Neural cell (in vitro differentiated cells): ENCODE data around the gene NEDD1. TPM values are rescaled to one million over a fixed set of nuclear protein-coding genes. Genes with fewer than 3 reads are reported as not detected.

Experiments
- H2AFZ ChIP-seq: fragments of 200-600, 300-800 bp; sonication (generic), shearing (Covaris generic); 2 replicates; pipeline ENCODE4 v1.6.0; 2014; ENCODE audit warnings: low read depth, mild to moderate bottlenecking, antibody characterized with exemption, low read length, moderate library complexity
- H3F3A ChIP-seq: fragments of 200-600 bp; shearing (Covaris generic); 2 replicates; pipeline ENCODE4 v1.6.1; 2016; ENCODE audit warnings: mild to moderate bottlenecking, moderate library complexity, mixed read lengths, antibody characterized with exemption, low read length; ENCODE audit not compliant: insufficient read depth, poor library complexity, severe bottlenecking
- H3K27ac ChIP-seq: fragments of 200-600, 300-800 bp; sonication (generic), shearing (Covaris generic); 2 replicates; pipeline ENCODE4 v1.5.1; 2014; ENCODE audit warnings: mild to moderate bottlenecking, low read length, moderate library complexity
- H3K27me3 ChIP-seq: fragments of 300-800, 200-600 bp; sonication (generic), shearing (Covaris generic); 2 replicates; pipeline ENCODE4 v1.6.0; 2014; ENCODE audit warnings: mild to moderate bottlenecking, low read depth, low read length, moderate library complexity; ENCODE audit not compliant: insufficient read depth
- H3K36me3 ChIP-seq: fragments of 300-800, 200-600 bp; sonication (generic), shearing (Covaris generic); 2 replicates; pipeline ENCODE4 v1.5.1; 2014; ENCODE audit warnings: mild to moderate bottlenecking, antibody characterized with exemption, low read length, moderate library complexity; ENCODE audit not compliant: insufficient read depth
- H3K4me2 ChIP-seq: fragments of 300-800, 200-600 bp; sonication (generic), shearing (Covaris generic); 2 replicates; pipeline ENCODE4 v1.6.0; 2014; ENCODE audit warnings: mild to moderate bottlenecking, low read length
- H3K4me3 ChIP-seq: fragments of 300-800, 200-600 bp; sonication (generic), shearing (Covaris generic); 2 replicates; pipeline ENCODE4 v1.5.1; 2014; ENCODE audit warnings: mild to moderate bottlenecking, low read length, moderate library complexity
- H3K79me2 ChIP-seq: fragments of 200-600 bp; shearing (Covaris generic); replicated peaks from 2 replicates; pipeline ENCODE4 v1.6.0; 2014; ENCODE audit warnings: mild to moderate bottlenecking, low read length, moderate library complexity; ENCODE audit not compliant: insufficient read depth
- H3K9ac ChIP-seq: fragments of 300-800, 200-600 bp; sonication (generic), shearing (Covaris generic); 2 replicates; pipeline ENCODE4 v1.6.1; 2016; ENCODE audit warnings: mild to moderate bottlenecking, low read length, mixed read lengths
- H3K9me2 ChIP-seq: fragments of 200-600 bp; shearing (Covaris generic); 2 replicates; pipeline ENCODE4 v1.6.1; 2016; ENCODE audit warnings: mild to moderate bottlenecking, low read length, mixed read lengths; ENCODE audit not compliant: insufficient read depth
- H3K9me3 ChIP-seq: fragments of 200-600, 300-800 bp; sonication (generic), shearing (Covaris generic); 2 replicates; pipeline ENCODE4 v1.6.1; 2016; ENCODE audit warnings: mild to moderate bottlenecking, mixed run types, low read length, moderate library complexity, mixed read lengths
- H4K20me1 ChIP-seq: fragments of 200-600 bp; shearing (Covaris generic); 2 replicates; pipeline ENCODE4 v1.6.1; 2016; ENCODE audit warnings: mild to moderate bottlenecking, mixed run types; ENCODE audit not compliant: insufficient read depth
- CTCF ChIP-seq: fragments of 450-650 bp; IDR thresholded peaks from 2 replicates; pipeline ENCODE4 v1.5.1; 2014; ENCODE audit warnings: antibody characterized with exemption, mild to moderate bottlenecking, moderate library complexity; ENCODE audit not compliant: poor library complexity, severe bottlenecking
- EP300 ChIP-seq: fragments of 450-650 bp; conservative IDR thresholded peaks from 2 replicates; pipeline ENCODE4 v1.6.1; 2014; ENCODE audit warnings: antibody characterized with exemption, mild to moderate bottlenecking, moderate library complexity; ENCODE audit not compliant: poor library complexity, severe bottlenecking
- EZH2 ChIP-seq: fragments of 200-600, 300-800 bp; shearing (Covaris generic), sonication (generic); IDR thresholded peaks from 2 replicates; pipeline ENCODE4 v1.6.1; 2014; ENCODE audit warnings: antibody characterized with exemption, low read length, borderline replicate concordance, mild to moderate bottlenecking; ENCODE audit not compliant: insufficient read depth, poor library complexity, severe bottlenecking
- MXI1 ChIP-seq: fragments of 450-650 bp; conservative IDR thresholded peaks from 2 replicates; pipeline ENCODE4 v1.6.1; 2014; ENCODE audit warnings: antibody characterized with exemption, mild to moderate bottlenecking; ENCODE audit not compliant: poor library complexity, severe bottlenecking
- POLR2AphosphoS5 ChIP-seq: IDR thresholded peaks from 2 replicates; pipeline ENCODE4 v1.6.1; 2012
- RAD21 ChIP-seq: fragments of 450-650 bp; conservative IDR thresholded peaks from 2 replicates; pipeline ENCODE4 v1.6.1; 2014; ENCODE audit warnings: antibody characterized with exemption, mild to moderate bottlenecking, moderate library complexity
- REST ChIP-seq: IDR thresholded peaks from 2 replicates; pipeline ENCODE4 v1.6.1; 2012; ENCODE audit warnings: borderline replicate concordance
- SMC3 ChIP-seq: fragments of 450-650 bp; conservative IDR thresholded peaks from 2 replicates; pipeline ENCODE4 v1.6.1; 2014; ENCODE audit warnings: antibody characterized with exemption, mild to moderate bottlenecking, moderate library complexity; ENCODE audit not compliant: poor library complexity
- TAF1 ChIP-seq: IDR thresholded peaks from 2 replicates; pipeline ENCODE4 v1.6.1; 2012; ENCODE audit warnings: low read depth
- polyA plus RNA-seq: library from polyadenylated mRNA; depleted of rRNA; stranded (reverse); fragments of >200 nt; gene quantifications from 2 replicates; pipeline ENCODE4 v1.2.3, GENCODE V29; 2014

Gene NEDD1
- polyA plus RNA-seq, 1 donor from 2014 or later: 3.8 TPM

GRCh38 chr12:96948782-96949181, 41.7 kb downstream of the NEDD1 start:
- TF ChIP-seq SMC3 (no peak), MXI1 (no peak), EP300 (no peak), CTCF (no peak), TAF1 (no peak), EZH2 (no peak), POLR2AphosphoS5 (no peak), RAD21 (no peak), REST (no peak)
- no peaks in the 10 kb centered on the region for H3K36me3 ChIP-seq

GRCh38 chr12:96979532-96979931, 72.5 kb downstream of the NEDD1 start:
- TF ChIP-seq EP300 (no peak), SMC3 (no peak), MXI1 (no peak), POLR2AphosphoS5 (no peak), CTCF (no peak), TAF1 (no peak), EZH2 (no peak), RAD21 (no peak), REST (no peak)
- Histone ChIP-seq H3K27me3 (no peaks in the 10 kb centered on the region), H3K27ac (no peak overlapping the region), H2AFZ (no peak overlapping the region), H3K9me3 (no peaks in the 10 kb centered on the region), H3K9me2 (no peaks in the 10 kb centered on the region), H3K4me2 (no peak overlapping the region), H3K9ac (no peak overlapping the region), H3F3A (no peaks in the 10 kb centered on the region), H3K4me3 (no peak overlapping the region), H3K36me3 (no peaks in the 10 kb centered on the region), H4K20me1 (no peaks in the 10 kb centered on the region), H3K79me2 (no peaks in the 10 kb centered on the region)

More at GRCh38 chr12:96948782-96949181, 41.7 kb downstream of the NEDD1 start:
- Histone ChIP-seq H3K9ac (no peak overlapping the region), H3K4me3 (no peak overlapping the region), H3K79me2 (no peaks in the 10 kb centered on the region), H4K20me1 (no peaks in the 10 kb centered on the region), H3K27ac (no peak overlapping the region), H3F3A (no peaks in the 10 kb centered on the region), H3K9me3 (no peaks in the 10 kb centered on the region), H2AFZ (no peak overlapping the region), H3K9me2 (no peaks in the 10 kb centered on the region), H3K4me2 (no peak overlapping the region), H3K27me3 (no peaks in the 10 kb centered on the region)
